ENCODE data around the gene TRIM14.
"Not testable (repeated sequence)": the region's sequence is repeated elsewhere in the genome, so short reads cannot be mapped to it uniquely, and the experiment has no call there.

TRIM14 gene

DNA sequence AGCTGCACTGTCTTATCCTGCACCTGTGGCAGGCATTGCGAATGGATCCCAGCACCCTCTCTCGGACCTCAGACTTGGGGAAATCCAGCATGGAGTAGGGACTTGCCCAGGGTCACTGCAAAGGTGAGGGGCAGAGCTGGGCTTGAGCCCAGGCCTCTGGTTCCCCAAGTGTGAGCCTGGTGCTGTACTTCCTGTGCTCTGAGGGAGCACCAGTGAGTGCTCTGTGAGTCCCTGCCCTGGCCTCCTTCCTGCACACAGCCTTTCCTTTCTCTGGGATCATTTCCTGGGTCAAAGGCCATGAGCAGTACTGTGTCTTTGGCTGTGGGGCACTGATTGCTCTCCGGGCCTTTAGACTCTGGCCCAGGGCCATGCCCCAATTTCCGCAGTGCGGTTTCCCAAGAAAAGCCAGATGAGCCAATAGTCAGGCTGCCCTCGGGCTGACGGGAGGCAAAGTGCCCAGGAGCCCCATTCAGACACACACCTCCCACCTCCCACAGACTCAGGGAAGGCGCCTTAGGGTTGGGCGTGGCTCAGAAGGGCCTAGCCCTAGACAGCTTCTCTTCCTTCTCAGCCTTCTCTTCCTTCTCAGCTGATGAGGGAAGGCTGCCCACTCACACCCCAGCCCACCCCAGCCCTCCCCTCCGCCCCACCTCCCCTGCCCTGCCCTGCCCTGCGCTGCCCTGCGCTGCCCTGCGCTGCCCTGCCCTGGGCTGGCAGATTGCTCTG lies 23.3 kb upstream of the TRIM14 start:
- DNase-seq (ENCODE audit: low read depth in 2 of 2): no peak

DNA sequence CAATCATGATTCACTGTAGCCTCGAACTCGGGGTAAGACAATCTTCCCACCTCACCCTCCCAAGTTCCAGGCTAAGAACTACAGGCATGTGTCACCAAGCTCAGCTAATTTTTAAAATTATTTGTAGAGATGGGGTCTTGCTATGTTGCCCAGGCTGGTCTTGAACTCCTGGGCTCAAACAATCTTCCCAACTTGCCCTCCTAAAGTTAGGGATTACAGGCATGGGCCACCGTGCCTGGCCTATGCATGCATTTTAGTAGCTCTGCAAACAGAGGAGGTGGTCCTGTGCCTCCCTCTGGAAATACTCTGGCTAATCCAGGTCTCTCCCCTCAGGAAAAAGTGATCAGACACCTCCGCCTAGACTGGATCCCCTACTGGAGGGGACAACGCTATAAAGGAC lies 21.5 kb upstream of the TRIM14 start:
- DNase-seq (ENCODE audit: low read depth in 2 of 2): no peak

GRCh38 chr9:98136489-98136888 lies 17.5 kb upstream of the TRIM14 start:
- DNase-seq (ENCODE audit: low read depth in 2 of 2): no peak

- DNase-seq (ENCODE audit: low read depth in 2 of 2): no peak
Observed at GRCh38 chr9:98135938-98136337, 16.9 kb upstream of the TRIM14 start.

DNA sequence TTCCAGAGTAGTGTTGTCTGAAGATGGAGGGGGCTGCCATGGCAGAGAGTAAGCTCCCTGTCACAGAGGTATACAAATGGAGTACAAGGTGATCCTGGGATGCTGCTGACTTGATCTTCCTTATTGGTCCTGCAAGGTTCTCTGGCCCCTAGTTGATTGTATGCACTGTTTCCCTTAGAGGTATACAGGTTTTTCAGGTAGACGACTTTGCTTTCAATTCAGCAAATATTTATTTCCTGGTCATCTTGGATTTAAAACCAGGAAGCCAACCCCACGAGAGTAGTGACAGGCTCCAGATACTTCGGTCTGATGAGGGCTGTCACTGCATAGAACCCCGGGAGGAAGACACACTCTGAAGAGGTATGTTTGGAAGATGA lies 16.5 kb upstream of the TRIM14 start:
- no peak for DNase-seq (ENCODE audit: low read depth in 2 of 2)

DNA sequence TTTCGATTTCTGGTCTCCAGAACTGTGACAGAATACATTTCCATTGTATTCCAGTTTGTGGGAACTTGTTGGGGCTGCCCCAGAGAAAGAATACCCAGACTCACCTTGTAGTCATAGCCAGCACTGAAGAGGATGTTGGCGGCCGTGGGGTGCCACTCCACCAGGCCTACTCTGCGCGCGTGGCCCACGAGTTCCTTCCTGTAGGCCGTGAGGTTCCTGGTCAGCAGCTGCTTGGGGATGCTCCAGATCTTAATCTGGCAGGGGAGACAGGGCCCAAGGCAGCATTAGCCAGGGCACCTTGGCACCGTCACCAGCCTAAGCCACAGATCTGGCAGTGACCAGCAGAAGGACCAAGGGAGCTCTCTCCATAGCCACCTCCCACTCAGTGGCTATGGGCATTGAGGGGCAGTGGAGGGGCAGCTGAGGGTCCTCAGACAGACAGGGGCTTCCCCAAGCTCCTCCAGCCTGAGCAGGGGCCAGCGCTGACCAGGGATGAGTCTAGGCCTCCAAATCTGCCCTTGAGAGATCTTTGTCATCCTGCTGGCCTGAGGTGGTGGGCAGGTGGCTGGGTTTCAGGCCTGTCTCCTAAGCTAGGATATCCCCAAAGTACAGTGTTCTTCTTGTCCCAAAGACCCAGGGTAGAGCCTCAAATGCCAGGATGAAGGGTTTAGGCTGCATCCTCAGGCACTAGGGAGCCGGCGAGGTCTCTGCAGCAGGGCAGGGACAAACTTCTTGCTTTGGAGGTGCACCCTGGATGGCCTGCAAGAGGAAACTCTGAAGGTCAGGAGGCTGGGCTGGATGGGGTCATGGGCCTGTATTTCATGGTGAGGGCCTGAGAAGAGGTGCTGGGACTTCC lies 15.9 kb upstream of the TRIM14 start:
- DNase-seq (ENCODE audit: low read depth in 2 of 2): no peak

DNA sequence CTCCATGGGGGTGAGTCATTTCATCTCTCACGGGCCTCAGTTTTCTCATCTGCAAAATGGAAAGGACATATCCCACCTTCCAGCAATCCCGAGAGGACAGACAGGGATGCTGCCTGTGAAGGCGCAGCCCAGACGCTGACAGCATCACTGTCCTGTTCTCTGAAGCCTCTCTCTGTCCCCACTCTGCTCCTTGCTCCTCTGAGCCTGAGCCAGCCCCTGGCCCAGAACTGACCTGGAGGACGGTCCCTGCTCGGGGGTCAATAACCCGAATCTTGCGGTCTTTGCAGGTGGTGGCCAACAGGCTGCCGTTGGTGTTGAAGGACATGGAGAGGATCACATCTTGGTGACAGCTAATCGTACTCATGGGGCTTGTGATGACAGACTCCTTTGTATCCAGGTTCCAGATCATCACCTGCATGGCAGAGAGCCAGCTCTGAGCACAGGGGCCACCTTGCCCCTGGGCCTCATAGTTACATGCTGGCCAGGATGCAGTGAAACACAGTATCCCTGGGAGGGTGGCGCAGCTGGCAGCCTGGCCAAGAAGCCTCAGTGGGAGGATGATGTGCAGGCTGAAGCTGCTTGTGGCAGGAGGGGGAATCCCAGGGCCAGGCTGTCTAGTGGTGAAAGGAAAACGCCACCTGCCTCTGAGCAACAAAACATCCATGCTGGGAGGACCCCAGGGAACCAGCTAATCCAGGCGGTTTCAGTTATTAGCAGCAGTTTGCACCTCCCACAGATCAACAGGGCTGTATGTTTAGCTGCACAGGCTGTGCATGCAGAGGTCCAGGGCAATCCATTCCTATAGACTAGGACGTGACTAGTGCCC lies 14.0 kb upstream of the TRIM14 start:
- no peak for DNase-seq (ENCODE audit: low read depth in 2 of 2)

- no peak for DNase-seq (ENCODE audit: low read depth in 2 of 2)
Observed at GRCh38 chr9:98132158-98132557, 13.1 kb upstream of the TRIM14 start.

DNA sequence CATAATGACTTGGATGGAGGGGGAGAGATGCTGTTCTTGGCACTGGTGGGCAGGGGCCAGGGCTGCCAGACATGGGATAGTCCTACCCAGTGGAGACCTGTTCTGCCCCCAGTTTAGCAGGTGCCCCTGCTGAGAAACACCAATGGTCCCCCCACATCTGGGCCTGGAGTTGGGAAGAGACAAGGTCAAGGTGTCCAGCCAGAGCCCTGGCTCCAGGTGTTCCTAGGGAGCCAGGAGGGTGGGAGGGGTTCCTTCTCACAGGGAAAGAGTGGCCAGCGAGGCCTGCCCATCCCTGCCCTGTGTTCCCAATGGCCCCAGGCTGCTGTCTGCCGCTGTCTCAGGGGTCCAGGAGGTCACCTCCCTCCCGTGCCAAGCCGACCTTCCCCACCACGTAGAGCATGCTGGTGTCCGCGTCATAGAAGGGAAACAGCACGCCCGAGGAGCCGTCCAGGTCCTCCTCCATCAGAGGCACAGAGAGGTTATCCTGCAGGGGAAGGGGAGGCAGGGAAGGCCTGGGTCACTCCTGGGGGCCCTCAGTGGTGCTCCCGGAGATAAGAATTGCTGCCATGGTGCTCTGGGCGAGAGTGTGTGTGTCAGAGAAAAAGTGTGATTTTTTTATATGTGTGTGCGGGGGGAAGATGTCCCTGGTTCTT lies 11.7 kb upstream of the TRIM14 start:
- DNase-seq (ENCODE audit: low read depth in 2 of 2): no peak

DNA sequence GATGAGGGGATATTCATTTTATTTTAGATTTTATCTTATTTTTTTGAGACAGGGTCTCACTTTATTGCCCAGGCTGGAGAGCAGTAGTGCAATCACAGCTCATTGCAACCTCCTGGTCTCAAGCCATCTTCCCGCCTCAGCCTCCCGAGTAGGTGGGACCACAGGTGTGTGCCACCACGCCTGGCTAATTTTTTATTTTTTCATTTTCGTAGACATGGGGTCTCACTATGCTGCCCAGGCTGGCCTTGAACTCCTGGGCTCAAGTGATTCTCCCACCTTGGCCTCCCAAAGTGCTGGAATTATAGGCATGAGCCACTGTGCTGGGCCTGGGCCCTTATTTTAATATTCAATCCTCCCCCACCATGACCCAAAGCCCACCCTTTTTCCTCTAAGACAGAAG lies 11.0 kb upstream of the TRIM14 start:
- DNase-seq (ENCODE audit: low read depth in 2 of 2): not testable (repeated sequence)

DNA sequence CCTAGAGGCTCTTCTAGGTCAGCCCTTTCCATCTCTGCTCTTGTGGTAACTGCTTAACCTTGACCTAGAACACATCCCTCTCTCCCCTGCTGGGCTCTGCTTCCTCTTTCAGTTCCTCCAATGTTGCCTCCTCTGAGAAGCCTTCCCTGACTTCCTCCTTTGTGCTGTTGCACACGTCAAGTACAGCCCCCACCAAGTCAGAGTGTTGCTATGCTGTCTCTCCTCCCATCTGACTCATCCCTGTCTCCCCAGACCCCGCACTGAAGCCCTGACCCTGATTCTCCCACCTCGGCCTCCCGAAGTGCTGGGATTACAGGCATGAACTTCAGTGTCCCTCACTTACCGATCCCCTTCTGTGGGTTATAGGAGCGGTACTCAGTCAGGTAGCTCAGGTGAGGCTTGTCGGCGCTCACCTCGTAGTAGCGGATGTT lies 10.4 kb upstream of the TRIM14 start:
- DNase-seq (ENCODE audit: low read depth in 2 of 2): no peak

DNA sequence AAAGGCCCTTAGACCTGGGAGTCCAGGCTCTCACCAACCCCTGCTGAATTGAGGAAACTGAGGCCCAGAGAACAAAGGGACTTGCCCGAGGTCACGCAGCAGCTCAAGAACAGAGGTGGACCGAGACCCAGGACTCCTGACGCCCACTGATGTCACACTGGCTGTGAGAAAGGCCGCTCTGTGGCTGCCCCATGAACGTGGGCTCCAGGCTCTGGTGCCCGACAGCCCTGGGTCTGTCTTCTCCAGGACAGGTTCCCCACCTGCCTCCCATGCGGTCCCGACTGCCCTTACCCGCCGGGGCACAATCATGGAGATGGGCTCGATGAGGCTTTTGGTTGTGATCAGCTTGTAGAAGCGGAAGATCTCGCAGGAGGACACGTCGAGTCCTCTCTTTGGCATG lies 9.3 kb upstream of the TRIM14 start:
- DNase-seq (ENCODE audit: low read depth in 2 of 2): no peak

DNA sequence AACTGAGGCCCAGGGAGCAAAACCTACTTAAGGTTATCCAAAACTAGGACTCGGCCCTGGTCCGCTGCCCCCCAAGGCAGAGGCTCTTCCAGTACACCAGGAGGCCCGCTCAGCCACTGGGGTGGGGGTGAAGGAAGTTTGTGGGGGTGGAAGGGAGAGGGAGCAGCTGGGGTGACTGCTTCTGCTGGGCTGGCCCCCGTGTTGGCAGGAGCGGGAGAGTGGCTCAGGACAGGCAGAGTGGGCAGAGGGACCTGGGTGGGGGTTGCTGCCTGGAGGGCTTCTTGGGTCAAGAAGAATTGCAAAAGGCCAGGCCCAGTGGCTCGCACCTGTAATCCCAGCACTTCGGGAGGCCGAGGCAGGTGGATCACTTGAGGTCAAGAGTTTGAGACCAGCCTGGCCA lies 8.2 kb upstream of the TRIM14 start:
- no peak for DNase-seq (ENCODE audit: low read depth in 2 of 2)

DNA sequence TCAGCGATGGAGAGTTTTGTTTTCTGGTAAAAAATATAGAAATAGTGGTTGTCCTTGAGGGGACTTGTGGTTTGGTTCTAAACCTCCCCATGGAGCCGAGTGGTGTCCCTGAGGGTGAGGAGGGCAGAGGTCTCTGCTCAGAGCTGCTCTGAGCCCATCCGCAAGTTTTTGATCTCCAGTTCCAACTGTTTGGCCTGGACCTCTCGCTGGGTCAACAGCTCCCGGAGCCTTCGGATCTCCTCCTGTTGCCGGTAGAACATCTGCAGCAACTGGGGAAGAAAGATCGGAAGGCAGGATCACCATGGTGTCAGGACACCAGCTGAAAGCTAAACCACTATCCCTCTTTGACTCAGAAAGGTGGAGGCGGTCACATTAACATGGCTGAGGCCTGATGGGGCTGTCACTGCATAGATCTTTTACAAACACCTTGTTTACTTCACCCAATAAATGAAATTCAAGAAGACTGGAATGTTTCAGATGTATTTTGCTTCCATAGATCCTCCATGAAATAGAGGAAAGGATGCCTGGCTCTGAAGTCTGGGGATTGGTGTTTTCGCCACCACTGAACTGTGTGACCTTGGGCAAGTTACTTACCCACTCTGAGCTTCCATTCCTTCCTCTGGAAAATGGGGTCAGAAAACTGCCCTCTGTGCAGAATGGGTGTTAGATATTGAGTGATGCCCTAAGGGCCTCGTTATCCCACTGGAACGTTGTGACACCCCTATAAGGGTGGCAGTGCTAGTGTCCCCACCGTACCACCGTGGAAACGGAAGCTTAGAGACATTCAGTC lies 5.8 kb upstream of the TRIM14 start:
- no peak for DNase-seq (ENCODE audit: low read depth in 2 of 2)

DNA sequence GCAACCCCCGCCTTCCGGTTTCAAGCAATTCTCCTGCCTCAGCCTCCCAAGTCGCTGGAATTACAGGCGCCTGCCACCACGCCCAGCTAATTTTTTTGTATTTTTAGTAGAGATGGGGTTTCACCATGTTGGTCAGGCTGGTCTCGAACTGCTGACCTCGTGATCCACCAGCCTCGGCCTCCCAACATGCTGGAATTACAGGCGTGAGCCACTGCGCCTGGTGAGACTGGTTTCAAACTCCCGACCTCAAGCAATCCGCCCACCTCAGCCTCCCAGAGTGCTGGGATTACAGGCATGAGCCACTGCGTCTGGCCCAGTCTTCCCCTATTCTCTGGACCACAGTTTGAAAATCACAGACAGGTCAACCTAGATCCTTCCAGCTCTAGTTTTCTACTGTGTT lies 5.1 kb upstream of the TRIM14 start:
- not testable (repeated sequence) for DNase-seq (ENCODE audit: low read depth in 2 of 2)

- DNase-seq (ENCODE audit: low read depth in 2 of 2): no peak
Observed at GRCh38 chr9:98121058-98121457, 2.0 kb upstream of the TRIM14 start.

DNA sequence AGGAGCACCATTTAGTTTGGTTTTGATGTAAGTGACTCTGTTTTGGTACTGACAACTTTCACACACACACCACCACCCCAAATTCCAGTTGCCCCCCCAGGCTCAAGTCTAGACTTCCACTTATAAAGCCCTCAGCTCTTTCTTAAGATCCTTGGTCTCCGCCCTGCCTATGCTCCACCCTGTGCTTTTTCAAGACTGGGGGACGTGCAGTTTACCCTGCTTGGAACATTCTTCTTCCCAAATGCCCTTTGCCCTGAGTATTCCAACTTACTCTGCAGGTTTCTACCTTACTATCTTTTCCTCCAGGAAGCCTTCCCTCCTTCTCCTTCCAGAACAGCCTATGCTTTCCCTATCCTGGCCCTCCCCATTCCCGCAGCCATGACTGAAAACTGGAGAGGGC lies 1.5 kb upstream of the TRIM14 start:
- DNase-seq (ENCODE audit: low read depth in 2 of 2): no peak

DNA sequence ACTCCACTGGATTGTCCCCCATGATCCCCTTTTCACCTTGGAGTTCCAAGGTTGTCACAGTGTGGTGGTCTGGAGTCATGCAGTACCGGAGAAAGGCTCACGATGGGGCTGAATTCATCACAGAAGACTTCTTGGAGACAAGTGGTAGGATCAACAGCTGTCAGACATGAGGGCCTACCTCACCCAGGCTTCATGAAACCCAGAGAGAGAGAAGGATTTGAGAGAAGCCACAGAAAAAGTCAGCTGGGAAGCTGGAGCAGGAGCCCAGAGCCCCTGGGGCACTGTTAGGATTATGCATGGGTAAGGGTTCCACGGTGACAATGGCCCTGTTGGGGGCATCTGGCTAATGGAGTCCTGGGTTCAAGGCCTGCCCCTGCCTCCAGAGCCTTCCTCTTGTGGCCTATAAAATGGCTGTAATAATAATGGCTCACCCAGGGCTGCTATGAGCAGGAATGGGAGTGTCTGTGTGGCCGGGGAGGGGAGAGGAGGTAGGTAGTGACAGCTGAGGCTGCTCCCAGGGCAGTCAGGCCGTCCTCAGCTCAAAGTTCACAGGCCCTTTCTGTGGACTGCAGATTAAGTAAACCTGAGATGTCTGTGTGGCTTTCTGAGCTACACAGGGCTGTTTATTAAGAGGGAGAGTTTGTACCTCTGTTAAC lies 910 bp downstream of the TRIM14 start:
- peak; percentile 3 to 4 for DNase-seq (ENCODE audit: low read depth in 2 of 2)

DNA sequence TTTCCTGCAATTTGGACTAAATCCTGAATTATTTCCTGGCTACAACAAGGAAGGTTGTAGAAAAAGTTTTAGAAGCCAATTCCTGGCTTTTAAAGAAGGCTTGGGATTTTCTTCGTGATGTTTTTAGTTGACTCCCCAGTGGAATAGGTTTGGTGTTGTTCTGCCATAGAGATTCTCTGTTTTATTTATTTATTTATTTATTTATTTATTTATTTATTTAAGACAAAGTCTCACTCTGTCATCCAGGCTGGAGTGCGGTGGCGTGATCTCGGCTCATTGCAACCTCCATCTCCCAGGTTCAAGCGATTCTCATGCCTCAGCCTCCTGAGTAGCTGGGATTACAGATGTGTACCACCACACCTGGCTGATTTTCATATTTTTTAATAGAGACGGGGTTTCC lies 1.9 kb downstream of the TRIM14 start:
- DNase-seq (ENCODE audit: low read depth in 2 of 2): not testable (repeated sequence)

DNA sequence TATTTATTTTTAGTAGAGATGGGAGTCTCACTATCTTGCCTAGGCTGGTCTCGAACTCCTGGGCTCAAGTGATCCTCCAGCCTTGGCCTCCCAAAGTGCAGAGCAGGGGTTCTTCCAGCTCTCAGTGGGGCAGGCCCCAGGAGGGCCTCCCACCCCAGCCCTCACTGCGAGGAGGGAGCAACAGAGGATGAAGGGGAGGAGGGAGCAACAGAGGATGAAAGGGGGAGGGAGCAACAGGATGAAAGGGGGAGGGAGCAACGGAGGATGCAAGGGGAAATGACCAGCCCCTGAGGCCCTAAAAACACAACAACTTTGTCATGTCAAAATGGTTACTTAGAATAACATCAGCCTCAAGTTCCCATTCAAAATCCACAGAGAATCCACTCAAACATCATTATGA lies 10.0 kb downstream of the TRIM14 start:
- DNase-seq (ENCODE audit: low read depth in 2 of 2): no peak

Measured in fibroblast of skin of left quadriceps (primary cell).